Lower lobe of right lung (tissue), 2 donors: ENCODE data around the gene RAB19. TPM values are rescaled to one million over a fixed set of nuclear protein-coding genes. Genes with fewer than 3 reads are reported as not detected.

Experiments used
- ATAC-seq, 2 donors: fragments of 200-7000 bp; cut with Tn5 transposase; one replicate each; pipeline ENCODE4 v1.9.1; 2020 to 2022; ENCODE audit warnings: mild to moderate bottlenecking in 2 of 2, moderate library complexity in 2 of 2
- DNase-seq: peaks from one replicate; pipeline ENCODE4 v3.0.0-alpha.2; 2020
- H3K27ac ChIP-seq: fragments of 200-600 bp; one replicate; pipeline ENCODE4 v1.8.0; 2022
- H3K27me3 ChIP-seq: fragments of 200-600 bp; one replicate; pipeline ENCODE4 v1.8.0; 2022; ENCODE audit warnings: low read depth
- H3K36me3 ChIP-seq: fragments of 200-600 bp; one replicate; pipeline ENCODE4 v1.8.0; 2022; ENCODE audit warnings: mild to moderate bottlenecking
- H3K4me1 ChIP-seq: fragments of 200-600 bp; one replicate; pipeline ENCODE4 v1.8.0; 2022
- H3K4me3 ChIP-seq: fragments of 200-600 bp; one replicate; pipeline ENCODE4 v1.8.0; 2022; ENCODE audit warnings: mild to moderate bottlenecking
- H3K9me3 ChIP-seq: fragments of 200-600 bp; one replicate; pipeline ENCODE4 v1.8.0; 2022
- CTCF ChIP-seq: fragments of 200-600 bp; IDR thresholded peaks from one replicate; pipeline ENCODE4 v1.8.0; 2022; ENCODE audit warnings: antibody characterized with exemption, mild to moderate bottlenecking
- intact Hi-C: fragments of 100-400 bp; cut with DNase I; formaldehyde crosslinking; loops from one replicate; pipeline ENCODE4 v1.11.0; 2022
- total RNA-seq: library from RNA; stranded (reverse); fragmentation: NEBNext Ultra II Directional; extraction: Animal tissue kit (Norgen Biotek cat#: 25700); gene quantifications from one replicate; pipeline ENCODE4 v1.2.1, GENCODE V29; 2021
- donor health status: DM: no; HTN: yes; CAD: no; lungs with severe emphysema.

Gene RAB19
- total RNA-seq, 1 donor from 2014 or later: 1.7 TPM

GRCh38 chr7:140475747-140476333 is 72.0 kb downstream of the RAB19 start:
- no peak overlapping the region for H3K4me3 ChIP-seq
- no peak for ATAC-seq
- H3K9me3 ChIP-seq: no peaks in the 10 kb centered on the region
- intact Hi-C loops: no loop called here
- H3K4me1 ChIP-seq: peaks cover 28% of the 10 kb centered on the region
- no peak overlapping the region for H3K27ac ChIP-seq
- peak; percentile 58 for TF ChIP-seq CTCF
- H3K36me3 ChIP-seq: peaks cover 12% of the 10 kb centered on the region
- H3K27me3 ChIP-seq: no peaks in the 10 kb centered on the region
- no peak for DNase-seq

- H3K4me3 ChIP-seq: peak overlapping the region; percentile 98
- ATAC-seq: no peak
- intact Hi-C loops: no loop called here
Measured at GRCh38 chr7:140476698-140477261, 72.9 kb downstream of the RAB19 start.

More at GRCh38 chr7:140476698-140477261, 72.9 kb downstream of the RAB19 start:
- DNase-seq: no peak
- Histone ChIP-seq H3K27ac (no peak overlapping the region), H3K9me3 (no peaks in the 10 kb centered on the region), H3K4me1 (peaks cover 28% of the 10 kb centered on the region), H3K27me3 (no peaks in the 10 kb centered on the region), H3K36me3 (peaks cover 4% of the 10 kb centered on the region)
- no peak for TF ChIP-seq CTCF

Other genes with a start within 250 kb of the RAB19 start
- 17.9 TPM for gene KDM7A, start 227.1 kb upstream of the RAB19 start, total RNA-seq
- 31.1 TPM for gene SLC37A3, start 5.5 kb upstream of the RAB19 start, total RNA-seq
- 112 TPM for gene MKRN1, start 75.4 kb downstream of the RAB19 start, total RNA-seq
- 19.0 TPM for gene DENND2A, start 236.8 kb downstream of the RAB19 start, total RNA-seq